ENCODE results near the gene ALK. TPM values are rescaled to one million over a fixed set of nuclear protein-coding genes. Genes with fewer than 3 reads are reported as not detected.

The ALK gene
- total RNA-seq, 6 donors from 2014 or later: 0.17 to 2.1 (median 0.35) TPM

- H3K27ac ChIP-seq: no peak overlapping the region
- no peaks in the 10 kb centered on the region for H3K9me3 ChIP-seq
- 9 to 14% methylated on average over 2 of the region's 2 CpGs for WGBS, 2 donors
- TF ChIP-seq POLR2AphosphoS5 (IDR thresholded peaks at IDR 0.05) (no peak), CTCF (IDR thresholded peaks at IDR 0.05) (no peak)
- no peaks in the 10 kb centered on the region for H3K27me3 ChIP-seq
- H3K36me3 ChIP-seq: no peaks in the 10 kb centered on the region
- ATAC-seq (ENCODE audit: low FRiP score in 2 of 2): no peak
- no peak for DNase-seq
- no peaks in the 10 kb centered on the region for H3K4me1 ChIP-seq
- H3K4me3 ChIP-seq: no peak overlapping the region
Observed at GRCh38 chr2:29405707-29406106, 515.7 kb downstream of the ALK start.

- ATAC-seq (ENCODE audit: low FRiP score in 2 of 2) (no peak), DNase-seq (no peak)
- no peak overlapping the region for H3K27ac ChIP-seq
- H3K36me3 ChIP-seq: no peaks in the 10 kb centered on the region
- WGBS, 2 donors: 75 to 78% methylated on average over 5 of the region's 5 CpGs
- no peak overlapping the region for H3K4me3 ChIP-seq
- H3K4me1 ChIP-seq: no peaks in the 10 kb centered on the region
- no peaks in the 10 kb centered on the region for H3K27me3 ChIP-seq
- TF ChIP-seq CTCF (IDR thresholded peaks at IDR 0.05): no peak
- no peak for TF ChIP-seq EP300 (IDR thresholded peaks at IDR 0.05)
- no peak for TF ChIP-seq POLR2AphosphoS5 (IDR thresholded peaks at IDR 0.05)
- TF ChIP-seq POLR2A (IDR thresholded peaks at IDR 0.05): no peak
- H3K9me3 ChIP-seq: no peaks in the 10 kb centered on the region
Observed at GRCh38 chr2:29405266-29405665, 516.1 kb downstream of the ALK start.

- ATAC-seq (ENCODE audit: low FRiP score in 2 of 2) (no peak), DNase-seq (peak in 1 of 2 donors; percentile 32)
- Histone ChIP-seq H3K27me3 (no peaks in the 10 kb centered on the region), H3K9me3 (no peaks in the 10 kb centered on the region), H3K4me1 (no peaks in the 10 kb centered on the region), H3K36me3 (no peaks in the 10 kb centered on the region), H3K27ac (no peak overlapping the region), H3K4me3 (no peak overlapping the region)
- TF ChIP-seq POLR2A (IDR thresholded peaks at IDR 0.05) (no peak), EP300 (IDR thresholded peaks at IDR 0.05) (no peak), CTCF (IDR thresholded peaks at IDR 0.05) (no peak), POLR2AphosphoS5 (IDR thresholded peaks at IDR 0.05) (no peak)
- WGBS, 2 donors: 67 to 77% methylated on average over 7 of the region's 7 CpGs
Observed at GRCh38 chr2:29401994-29402393, 519.4 kb downstream of the ALK start.

- no peak for DNase-seq
- H3K27ac ChIP-seq: no peak overlapping the region
- H3K4me3 ChIP-seq: no peak overlapping the region
- TF ChIP-seq EP300 (IDR thresholded peaks at IDR 0.05) (no peak), POLR2A (IDR thresholded peaks at IDR 0.05) (no peak), CTCF (IDR thresholded peaks at IDR 0.05) (no peak), POLR2AphosphoS5 (IDR thresholded peaks at IDR 0.05) (no peak)
- WGBS, 2 donors: 82 to 83% methylated on average over 4 to 5 of the region's 5 CpGs
- no peaks in the 10 kb centered on the region for H3K27me3 ChIP-seq
- H3K9me3 ChIP-seq: no peaks in the 10 kb centered on the region
- ATAC-seq (ENCODE audit: low FRiP score in 2 of 2): no peak
- H3K36me3 ChIP-seq: no peaks in the 10 kb centered on the region
- no peaks in the 10 kb centered on the region for H3K4me1 ChIP-seq
Observed at GRCh38 chr2:29400930-29401653, 520.3 kb downstream of the ALK start.
